Measurements from ENCODE around the gene GOLGA5. TPM values are rescaled to one million over a fixed set of nuclear protein-coding genes. Genes with fewer than 3 reads are reported as not detected.
A peak's percentile ranks its signal among the peaks of the same experiment; 100 is the strongest.

GOLGA5 gene
- total and polyA plus RNA-seq, 2 of the 8 experiments (the other 6 are each of a cell fraction or from before 2014, with no cell fraction given) = 13.0 to 25.4 TPM

GRCh38 chr14:92793709-92794546, at the start of gene GOLGA5 (continued):
- TF ChIP-seq TCF12 (IDR thresholded peaks at IDR 0.05; ENCODE audit: low read depth, low read length) = peak; percentile 68; the same call in 1 of the 2 replicates
- TF ChIP-seq SIX5 (IDR thresholded peaks at IDR 0.05; ENCODE audit: low read depth, low read length) = no peak
- no peak for TF ChIP-seq CTCF (IDR thresholded peaks at IDR 0.05; ENCODE audit: control extremely low read depth in 1 of 3, insufficient read depth in 1 of 3, low read depth in 1 of 3, low read length in 3 of 3)
- TF ChIP-seq, protein P1, sequence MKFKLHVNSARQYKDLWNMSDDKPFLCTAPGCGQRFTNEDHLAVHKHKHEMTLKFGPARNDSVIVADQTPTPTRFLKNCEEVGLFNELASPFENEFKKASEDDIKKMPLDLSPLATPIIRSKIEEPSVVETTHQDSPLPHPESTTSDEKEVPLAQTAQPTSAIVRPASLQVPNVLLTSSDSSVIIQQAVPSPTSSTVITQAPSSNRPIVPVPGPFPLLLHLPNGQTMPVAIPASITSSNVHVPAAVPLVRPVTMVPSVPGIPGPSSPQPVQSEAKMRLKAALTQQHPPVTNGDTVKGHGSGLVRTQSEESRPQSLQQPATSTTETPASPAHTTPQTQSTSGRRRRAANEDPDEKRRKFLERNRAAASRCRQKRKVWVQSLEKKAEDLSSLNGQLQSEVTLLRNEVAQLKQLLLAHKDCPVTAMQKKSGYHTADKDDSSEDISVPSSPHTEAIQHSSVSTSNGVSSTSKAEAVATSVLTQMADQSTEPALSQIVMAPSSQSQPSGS (IDR thresholded peaks at IDR 0.05; ENCODE audit: low read length) = no peak
- TF ChIP-seq TBP (IDR thresholded peaks at IDR 0.05; ENCODE audit: low read depth, low read length) = peak; percentile 51; the same call in 1 of the 2 replicates
- TF ChIP-seq HDAC2 (IDR thresholded peaks at IDR 0.05; ENCODE audit: borderline replicate concordance in 1 of 2, low read depth in 2 of 2, low read length in 2 of 2) = peak; percentile 79 to 89; a peak in 2 of 4 replicates
- TF ChIP-seq JUN (IDR thresholded peaks at IDR 0.05; ENCODE audit: low read depth, low read length) = no peak
- TF ChIP-seq ATF3 (IDR thresholded peaks at IDR 0.05; ENCODE audit: insufficient read depth, low read depth, low read length) = peak; percentile 52
- peak; percentile 78 for TF ChIP-seq CEBPB (IDR thresholded peaks at IDR 0.05; ENCODE audit: low read depth, low read length)
- TF ChIP-seq SP1 (IDR thresholded peaks at IDR 0.05; ENCODE audit: low read depth, low read length) = peak; percentile 64
- TF ChIP-seq PHF8 (conservative IDR thresholded peaks at IDR 0.05; ENCODE audit: low read depth, low read length) = peak; percentile 78
- TF ChIP-seq KDM5A (IDR thresholded peaks at IDR 0.05; ENCODE audit: low read length) = no peak
- TF ChIP-seq CBX8 (IDR thresholded peaks at IDR 0.05; ENCODE audit: borderline replicate concordance, low read depth, low read length) = no peak
- TF ChIP-seq BRCA1 (IDR thresholded peaks at IDR 0.05; ENCODE audit: low read depth, low read length) = no peak
- TF ChIP-seq EZH2 (IDR thresholded peaks at IDR 0.05; ENCODE audit: low read depth, low read length, severe bottlenecking) = no peak
- TF ChIP-seq EGR1 (IDR thresholded peaks at IDR 0.05; ENCODE audit: borderline replicate concordance, low read depth, low read length) = no peak
- TF ChIP-seq KDM4A (IDR thresholded peaks at IDR 0.05; ENCODE audit: low read depth, low read length, severe bottlenecking) = no peak
- TF ChIP-seq SIN3A (conservative IDR thresholded peaks at IDR 0.05 in 1 of 2, IDR thresholded peaks at IDR 0.05 in 1 of 2; ENCODE audit: low read depth in 1 of 2, low read length in 2 of 2) = peak; percentile 52 to 85; a peak in 2 of 4 replicates
